Keratinocyte (primary cell): ENCODE data around the gene RPS6KL1.

Experiments
- CTCF ChIP-seq, 3 experiments: IDR thresholded peaks in 1 of 3; conservative IDR thresholded peaks in 1 of 3; optimal IDR thresholded peaks in 1 of 3; 2 replicates in 2 of 3; 3 replicates in 1 of 3; pipeline versions ENCODE3 to v1.5.1; 2011; ENCODE audit warnings: low read length in 3 of 3, mild to moderate bottlenecking in 3 of 3, moderate library complexity in 2 of 3, control low read depth in 1 of 3, inconsistent platforms in 1 of 3; ENCODE audit not compliant: insufficient read depth in 2 of 3; ENCODE audit errors: extremely low read depth in 1 of 3
- EZH2 ChIP-seq: IDR thresholded peaks from one replicate; pipeline ENCODE4 v1.6.1; 2012; ENCODE audit warnings: inconsistent platforms, mild to moderate bottlenecking, low read length, moderate library complexity

DNA sequence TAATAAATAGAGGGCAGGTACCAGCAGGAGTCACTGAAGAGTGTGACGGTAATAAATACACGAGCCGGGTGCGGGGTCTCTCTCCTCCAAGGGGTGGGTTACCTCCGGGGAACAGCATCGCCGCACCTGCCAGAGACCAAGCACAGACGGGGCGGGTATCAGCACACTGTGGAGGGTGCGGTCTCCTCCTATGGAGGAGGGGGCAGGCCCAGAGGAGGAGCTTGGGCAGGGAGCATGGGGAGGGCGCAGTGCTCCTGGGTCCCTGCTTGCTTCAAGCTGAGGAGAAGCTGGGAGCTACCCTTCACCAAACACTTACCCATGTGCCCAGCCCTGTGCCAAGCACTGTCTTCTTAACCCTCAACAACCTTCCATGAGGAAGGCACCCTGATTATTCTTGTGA lies 19.5 kb upstream of the RPS6KL1 start:
- TF ChIP-seq CTCF (optimal IDR thresholded peaks at IDR 0.05 in 1 of 3, IDR thresholded peaks at IDR 0.05 in 1 of 3, conservative IDR thresholded peaks at IDR 0.05 in 1 of 3; ENCODE audit: extremely low read depth in 1 of 3, insufficient read depth in 2 of 3, low read length in 3 of 3) = no peak
- no peak for TF ChIP-seq EZH2
